HG03095 (cell line): ENCODE results near the gene ASB3.
"Not testable (repeated sequence)": the region's sequence is repeated elsewhere in the genome, so short reads cannot be mapped to it uniquely, and the experiment has no call there.

Source experiments
- ATAC-seq: cut with Tn5 transposase; IDR thresholded peaks from one replicate; pipeline ENCODE4 v1.9.1; 2021; ENCODE audit warnings: moderate library complexity; ENCODE audit not compliant: unreplicated experiment

ASB3 gene, protein sequence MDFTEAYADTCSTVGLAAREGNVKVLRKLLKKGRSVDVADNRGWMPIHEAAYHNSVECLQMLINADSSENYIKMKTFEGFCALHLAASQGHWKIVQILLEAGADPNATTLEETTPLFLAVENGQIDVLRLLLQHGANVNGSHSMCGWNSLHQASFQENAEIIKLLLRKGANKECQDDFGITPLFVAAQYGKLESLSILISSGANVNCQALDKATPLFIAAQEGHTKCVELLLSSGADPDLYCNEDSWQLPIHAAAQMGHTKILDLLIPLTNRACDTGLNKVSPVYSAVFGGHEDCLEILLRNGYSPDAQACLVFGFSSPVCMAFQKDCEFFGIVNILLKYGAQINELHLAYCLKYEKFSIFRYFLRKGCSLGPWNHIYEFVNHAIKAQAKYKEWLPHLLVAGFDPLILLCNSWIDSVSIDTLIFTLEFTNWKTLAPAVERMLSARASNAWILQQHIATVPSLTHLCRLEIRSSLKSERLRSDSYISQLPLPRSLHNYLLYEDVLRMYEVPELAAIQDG

DNA sequence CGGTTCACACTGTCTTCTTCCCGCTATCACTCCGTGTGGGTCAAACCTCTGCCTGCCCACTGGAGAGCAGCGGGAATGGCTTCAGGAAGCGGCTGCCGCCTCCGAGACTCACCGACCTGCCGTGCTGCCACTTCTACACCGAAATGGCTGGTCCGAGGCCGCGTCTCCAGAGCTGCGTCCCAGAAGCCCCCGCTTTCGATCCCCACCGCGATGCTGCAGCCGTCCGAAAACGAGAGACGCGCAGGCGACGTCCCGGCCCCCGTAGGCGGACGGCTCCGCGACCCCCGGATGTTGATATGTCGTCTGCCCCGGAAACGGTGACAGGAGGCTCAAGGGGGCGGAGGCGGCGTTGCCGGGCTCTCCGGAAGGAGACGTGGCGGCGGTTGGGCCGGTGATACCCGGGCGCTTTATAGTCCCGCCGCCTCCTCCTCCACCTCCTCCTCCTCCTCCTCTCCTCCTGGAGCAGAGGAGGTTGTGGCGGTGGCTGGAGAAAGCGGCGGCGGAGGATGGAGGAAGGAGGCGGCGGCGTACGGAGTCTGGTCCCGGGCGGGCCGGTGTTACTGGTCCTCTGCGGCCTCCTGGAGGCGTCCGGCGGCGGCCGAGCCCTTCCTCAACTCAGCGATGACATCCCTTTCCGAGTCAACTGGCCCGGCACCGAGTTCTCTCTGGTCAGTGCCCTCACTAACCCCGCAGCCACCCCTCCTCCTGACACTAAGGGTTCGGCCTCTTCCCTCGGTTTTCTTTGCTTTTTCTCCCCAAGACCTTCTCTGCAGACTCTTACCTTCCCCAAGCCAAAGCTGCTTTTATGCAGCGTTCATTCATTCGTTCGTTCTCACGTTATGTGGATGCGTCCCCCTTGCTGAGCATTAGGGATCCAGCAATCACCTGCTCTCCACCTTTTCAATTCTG lies at the start of gene ASB3, which contains the start of gene ERLEC1:
Gene ASB3, minus strand, starts transcription at position 249 of the 909 bp plus-strand sequence. CDS start 21,381 bp downstream, outside the sequence.
Gene ERLEC1, plus strand, starts transcription at position 340 of the 909 bp plus-strand sequence. Its CDS starts 167 bp downstream, at position 507.
- peak; percentile 96 for ATAC-seq

DNA sequence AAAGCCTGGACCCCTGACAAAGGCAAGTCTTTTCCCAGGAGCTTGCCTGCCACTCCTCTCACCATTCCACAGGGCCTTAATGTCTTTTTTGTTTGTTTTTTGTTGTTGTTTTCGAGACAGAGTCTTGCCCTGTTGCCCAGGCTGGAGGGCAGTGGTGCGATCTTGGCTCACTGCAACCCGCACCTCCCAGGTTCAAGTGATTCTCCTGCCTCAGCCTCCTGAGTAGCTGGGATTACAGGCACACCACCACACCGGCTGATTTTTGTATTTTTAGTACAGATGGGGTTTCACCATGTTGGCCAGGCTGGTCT lies 43.2 kb upstream of the ASB3 start:
- ATAC-seq = not testable (repeated sequence)

DNA sequence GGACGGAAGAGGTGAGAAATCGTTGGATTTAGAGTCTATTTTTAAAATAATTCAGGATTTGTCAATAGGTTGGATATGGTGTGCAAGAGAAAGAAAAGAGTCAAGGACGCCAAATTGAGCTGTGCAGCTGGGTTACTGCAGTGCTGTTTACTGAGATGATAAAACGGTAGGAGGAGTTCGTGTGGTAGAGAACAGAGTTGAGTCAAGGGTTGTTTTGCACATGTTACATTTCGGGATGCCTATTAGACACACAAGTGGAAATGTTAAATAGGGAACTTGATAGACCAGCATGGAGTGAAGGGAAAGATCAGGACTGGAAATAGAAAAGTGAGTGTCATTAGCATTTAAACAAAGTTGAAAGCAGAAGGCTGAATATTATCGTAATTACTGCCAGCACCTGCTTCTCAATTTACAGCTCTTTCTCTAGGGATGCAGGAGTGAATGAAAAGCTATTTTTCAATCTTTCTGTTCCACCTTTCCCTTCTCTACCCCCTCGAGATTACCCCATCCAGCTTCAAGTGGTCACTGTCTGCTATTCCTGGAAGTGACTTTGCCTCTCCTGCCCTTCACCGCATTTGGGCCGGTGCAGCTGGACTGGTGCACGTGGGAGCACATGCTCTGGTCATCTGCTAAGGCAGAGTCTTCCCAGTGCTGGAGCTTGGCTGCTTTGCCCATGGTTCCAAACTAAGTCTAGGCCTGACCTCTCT lies 42.7 kb upstream of the ASB3 start:
- ATAC-seq = no peak

DNA sequence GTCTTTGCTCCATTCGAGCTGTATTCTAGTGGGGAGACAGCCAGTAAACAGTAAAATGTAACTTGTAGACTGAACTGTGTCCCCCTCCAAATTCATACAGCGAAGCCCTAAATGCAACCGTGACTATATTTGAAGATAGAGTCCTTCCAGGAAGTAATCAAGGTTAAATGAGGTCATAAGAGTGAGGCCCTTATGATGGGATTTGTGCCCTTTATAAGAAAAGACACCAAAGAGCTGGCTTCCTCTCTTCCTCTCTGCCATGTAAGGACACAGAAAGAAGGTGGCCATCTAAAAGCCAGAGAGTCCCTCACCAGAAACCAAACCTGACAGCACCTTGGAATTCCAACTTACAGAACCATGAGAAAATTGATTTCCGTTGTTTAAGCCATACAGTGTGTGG lies 41.6 kb upstream of the ASB3 start:
- ATAC-seq = no peak

DNA sequence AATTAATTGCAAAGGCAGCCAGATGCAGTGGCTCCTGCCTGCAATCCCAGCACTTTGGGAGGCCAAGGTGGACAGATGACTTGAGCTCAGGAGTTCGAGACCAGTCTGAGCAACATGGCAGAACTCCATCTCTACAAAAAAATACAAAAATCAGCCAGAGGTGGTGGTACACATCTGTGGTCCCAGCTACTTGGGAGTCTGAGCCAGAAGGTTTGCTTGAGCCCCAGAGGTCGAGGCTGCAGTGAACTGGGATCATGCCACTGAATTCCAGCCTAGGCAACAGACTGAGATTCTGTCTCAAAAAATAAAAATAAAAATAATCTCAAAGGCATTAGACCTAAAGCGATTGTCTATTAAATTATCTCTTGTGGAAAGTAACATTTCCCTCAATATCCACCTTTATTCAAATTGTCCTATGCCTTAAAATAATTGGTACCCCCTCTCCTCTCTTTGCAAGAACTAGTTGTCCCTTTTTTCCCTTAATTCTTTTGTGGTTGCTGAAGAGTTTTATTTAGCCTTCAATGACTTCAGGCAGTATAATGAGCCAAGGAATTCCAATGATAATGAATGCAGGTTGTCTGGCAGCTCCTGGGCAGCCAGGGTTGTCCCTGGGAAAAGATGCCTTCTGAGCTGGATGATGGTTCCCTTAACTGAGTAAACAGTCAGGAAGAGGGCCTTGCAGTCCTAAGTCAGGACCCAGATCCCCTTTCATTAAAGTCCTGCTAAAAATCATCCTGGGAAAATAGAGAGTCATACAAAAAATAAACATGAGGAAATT lies 40.8 kb upstream of the ASB3 start:
- ATAC-seq = no peak

DNA sequence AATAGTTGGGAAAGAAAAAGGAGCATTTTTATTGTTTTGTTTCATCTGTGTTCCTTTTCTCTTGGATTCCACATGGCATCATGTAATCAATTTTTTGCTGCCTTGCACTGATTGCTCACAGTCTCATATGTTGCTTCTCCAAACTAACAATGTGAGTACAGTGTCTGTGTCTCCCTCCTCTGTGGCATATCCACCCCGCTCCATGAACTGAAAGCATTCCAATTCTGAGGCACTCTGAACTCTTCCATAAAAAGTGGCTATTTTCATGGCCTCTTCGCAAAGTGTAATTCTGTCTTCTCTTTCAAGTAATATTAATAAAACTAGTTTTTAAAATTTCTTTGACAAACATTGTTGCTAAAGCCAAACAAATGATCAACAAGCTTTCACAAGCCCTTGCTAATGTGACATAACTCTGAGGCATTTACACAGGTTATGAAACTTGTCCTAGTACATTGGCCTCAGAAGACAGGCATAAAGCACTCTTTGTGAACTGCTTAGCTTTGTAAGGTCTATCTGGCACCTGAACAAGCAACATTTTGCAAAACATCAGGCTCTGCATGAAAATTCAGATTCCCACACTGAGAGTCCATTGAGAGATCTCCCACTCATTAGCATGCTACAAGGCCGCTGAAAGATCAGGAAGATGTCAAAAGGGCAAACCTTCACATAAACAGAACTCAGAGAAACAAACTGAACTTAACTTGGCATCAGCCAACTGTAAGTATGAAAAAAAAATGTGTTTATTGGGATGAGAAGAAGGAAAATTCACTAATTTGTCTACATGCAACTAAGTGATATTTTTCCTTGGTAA lies 40.0 kb upstream of the ASB3 start:
- no peak for ATAC-seq

DNA sequence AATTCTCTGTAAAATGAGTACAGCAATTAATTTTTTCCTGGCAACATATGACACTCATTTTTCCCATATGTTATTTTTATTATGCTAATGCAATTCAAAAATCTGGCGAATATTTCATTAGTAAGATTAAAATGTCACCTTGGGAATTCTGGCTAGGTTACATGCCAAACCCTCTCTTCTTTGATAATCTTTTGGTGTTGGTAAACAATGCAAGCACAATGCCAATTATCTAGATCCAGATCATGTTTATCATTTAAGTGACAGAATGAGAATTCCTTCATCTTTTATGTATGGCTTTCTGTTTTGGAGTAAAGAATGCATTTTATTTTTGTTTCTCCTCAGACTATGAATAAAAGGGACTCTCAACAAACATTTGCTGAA lies 39.3 kb upstream of the ASB3 start:
- no peak for ATAC-seq

DNA sequence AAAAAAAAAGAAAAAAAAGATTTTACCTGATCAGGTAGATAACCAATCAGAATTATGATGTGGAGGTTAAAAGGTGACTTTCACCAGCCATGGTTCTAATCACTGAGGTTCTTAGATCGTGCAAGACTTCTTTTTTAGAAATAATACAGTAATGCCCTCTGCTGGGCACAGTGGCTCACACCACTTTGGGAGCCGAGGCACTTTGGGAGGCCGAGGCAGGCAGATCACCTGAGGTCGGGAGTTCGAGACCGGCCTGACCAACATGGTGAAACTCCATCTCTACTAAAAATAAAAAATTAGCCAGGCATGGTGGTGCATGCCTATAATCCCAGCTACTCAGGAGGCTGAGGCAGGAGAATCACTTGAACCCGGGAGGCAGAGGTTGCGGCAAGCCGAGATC lies 36.9 kb upstream of the ASB3 start:
- ATAC-seq = not testable (repeated sequence)

DNA sequence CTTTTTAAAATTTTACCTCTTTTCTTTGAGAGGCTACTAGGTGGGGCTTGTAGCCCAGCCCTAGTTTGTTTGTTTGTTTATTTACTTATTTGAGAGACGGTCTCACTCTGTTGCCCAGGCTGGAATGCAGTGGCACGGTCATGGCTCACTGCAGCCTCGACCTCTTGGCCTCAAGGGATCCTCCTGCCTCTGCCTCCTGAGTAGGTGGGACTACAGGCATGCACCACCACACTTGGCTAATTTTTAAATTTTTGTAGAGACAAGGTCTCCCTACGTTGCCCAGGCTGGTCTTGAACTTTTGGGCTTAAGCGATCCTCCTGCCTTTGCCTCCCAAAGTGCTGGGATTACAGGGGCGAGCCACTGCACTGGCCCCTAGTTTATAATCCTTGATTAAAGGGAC lies 35.1 kb upstream of the ASB3 start:
- ATAC-seq = no peak

DNA sequence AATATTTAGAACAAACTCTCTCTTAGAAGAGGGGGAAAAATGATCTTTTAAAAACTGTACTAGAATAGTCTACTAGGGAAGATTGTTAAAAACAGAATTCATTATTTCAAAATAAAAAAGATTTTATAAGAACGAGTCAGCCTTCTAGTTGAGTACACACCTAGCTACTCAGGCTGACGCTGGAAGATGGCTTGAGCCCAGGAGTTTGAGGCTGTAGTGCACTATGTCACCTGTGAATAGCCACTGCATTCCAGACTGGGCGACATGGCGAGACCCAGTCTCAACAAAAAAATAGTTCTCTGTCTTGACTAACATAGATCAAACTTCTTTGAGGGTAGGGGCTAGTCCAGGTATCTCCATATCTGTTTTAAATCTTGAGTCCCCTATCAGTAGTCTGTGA lies 34.0 kb upstream of the ASB3 start:
- no peak for ATAC-seq

DNA sequence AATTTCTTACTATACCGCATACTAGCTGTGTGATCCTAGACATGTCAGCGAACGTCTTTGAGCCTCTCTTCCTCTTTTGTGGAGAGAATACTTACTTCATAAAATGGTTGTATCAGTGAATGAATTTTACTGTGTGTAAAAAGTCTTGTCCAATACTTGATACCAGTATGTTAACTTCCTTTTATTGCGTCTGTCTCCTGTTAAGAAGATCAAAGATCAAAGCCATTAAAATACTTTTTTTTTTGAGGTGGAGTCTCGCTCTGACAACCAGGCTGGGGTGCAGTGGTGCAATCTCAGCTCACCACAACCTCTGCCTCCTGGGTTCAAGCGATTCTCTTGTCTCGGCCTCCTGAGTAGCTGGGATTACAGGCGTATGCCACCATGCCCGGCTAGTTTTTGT lies 33.3 kb upstream of the ASB3 start:
- ATAC-seq = no peak

DNA sequence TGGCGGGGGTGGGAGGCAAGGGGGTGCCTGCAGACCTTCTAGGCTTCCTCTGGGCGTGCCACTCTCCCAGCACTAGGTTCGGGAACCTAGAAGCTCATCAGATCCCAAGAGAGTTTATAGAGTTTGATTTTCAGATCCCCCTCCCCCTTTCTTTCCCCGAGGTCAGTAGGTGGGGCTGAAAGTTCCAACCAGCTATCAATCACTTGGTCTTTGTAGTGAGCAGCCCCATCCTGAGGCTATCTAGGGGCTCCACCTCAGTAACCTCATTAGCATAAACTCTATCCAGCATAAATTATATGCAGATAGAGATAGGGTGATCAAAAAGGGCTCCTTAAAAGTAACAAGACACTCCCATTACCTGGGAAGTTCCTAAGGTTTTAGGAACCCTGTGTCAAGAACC lies 32.9 kb upstream of the ASB3 start:
- no peak for ATAC-seq

DNA sequence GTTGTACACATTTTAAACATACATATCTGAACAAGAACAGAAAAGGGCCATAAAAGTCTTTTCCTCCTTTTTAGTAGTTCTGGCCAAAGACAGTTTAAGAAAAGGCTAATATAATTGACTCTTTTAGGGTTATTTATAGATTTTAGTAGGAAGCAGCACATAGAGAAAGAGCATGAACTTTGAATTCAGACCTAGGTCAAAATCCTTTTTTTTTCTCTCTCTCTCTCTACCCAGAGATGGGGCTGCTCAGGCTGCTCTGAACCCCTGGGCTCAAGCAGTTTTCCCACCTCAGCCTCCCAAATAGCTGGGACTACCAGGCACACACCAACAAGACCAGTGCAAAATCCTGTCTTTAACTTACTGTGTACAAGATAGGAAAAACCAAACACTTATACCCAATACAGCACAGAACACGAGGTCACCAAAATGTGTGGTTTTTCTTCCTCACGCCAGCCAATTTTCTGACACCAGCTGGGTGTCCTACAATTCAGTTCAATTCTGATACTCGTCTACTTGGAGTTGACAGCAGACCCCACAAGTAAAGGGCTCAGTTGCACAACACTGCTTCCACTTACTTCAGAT lies 32.2 kb upstream of the ASB3 start:
- no peak for ATAC-seq

DNA sequence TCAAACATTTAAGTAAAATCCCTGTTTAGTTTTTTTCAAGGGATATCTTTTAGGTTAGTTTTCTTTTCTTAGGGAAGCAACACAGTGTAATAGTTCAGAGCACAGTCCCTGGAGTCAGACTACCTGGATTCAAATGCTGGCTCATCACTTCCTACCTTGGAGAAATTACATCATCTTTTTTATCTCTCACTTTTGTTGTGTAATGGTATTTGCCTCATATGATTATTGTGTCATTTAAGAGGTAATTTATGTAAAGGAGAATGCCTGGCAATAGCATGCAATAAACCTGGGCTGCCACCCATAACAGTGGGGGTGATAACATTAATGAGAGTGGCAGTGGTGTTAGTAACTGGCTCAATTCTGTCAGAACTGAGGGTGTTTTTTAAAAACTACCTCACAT lies 26.4 kb upstream of the ASB3 start:
- no peak for ATAC-seq

DNA sequence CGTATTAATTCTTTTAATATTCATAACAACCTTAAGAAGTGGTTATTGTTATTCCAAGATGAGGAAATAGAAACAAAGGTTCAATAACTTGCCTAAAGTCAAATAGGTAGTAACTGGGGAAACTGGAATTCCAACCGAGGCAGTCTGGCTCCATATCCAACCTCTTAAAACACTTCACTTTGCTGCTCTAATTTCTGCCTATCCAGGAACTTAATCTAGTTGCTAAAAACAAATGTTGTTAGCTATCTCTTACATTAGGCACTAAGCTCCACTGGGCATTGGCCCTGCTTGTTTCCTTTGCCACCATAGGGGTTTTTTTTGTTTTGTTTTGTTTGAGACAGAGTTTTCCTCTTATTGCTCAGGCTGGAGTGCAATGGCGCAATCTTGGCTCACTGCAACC lies 24.8 kb upstream of the ASB3 start:
- no peak for ATAC-seq

DNA sequence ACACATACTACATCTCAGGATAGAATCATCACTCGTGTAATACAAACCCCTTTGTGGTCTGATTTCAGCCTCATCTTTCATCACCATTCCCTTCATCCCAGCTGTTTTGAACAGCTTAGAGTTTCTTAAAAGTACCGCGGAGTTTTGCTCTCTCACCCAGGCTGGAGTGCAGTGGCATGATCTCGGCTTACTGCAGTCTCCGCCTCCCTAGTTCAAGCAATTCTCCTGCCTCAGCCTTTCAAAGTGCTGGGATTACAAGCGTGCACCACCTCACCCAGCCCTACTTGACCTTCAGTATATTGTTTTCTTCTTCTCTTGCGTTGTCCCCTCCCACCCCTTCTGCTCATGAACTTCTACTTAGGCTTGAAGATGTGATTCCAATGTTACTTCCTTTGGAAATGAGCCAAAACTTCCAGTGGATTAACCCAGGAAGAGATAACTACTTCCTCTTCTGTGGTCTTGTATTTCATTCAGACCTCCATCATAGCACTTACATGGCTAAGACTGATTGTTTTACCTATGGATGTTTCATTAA lies 15.9 kb upstream of the ASB3 start:
- ATAC-seq = no peak

DNA sequence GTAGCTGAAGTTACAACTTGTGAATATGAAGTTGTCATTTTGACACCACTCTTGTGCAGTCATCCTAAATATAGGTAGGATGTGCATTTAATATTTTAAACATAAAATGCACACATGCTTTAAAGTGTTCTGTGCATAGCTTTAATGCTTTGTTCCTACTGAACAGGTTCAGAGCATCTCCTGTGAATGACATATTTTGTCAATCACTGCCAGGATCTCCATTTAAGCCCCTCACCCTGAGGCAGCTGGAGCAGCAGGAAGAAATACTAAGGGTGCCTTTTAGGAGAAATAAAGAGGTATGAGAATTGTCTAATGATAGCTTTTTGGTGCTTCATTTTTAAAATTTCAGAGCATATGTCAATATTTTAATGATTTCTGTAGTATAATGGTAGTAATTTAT lies 14.8 kb upstream of the ASB3 start:
- no peak for ATAC-seq

DNA sequence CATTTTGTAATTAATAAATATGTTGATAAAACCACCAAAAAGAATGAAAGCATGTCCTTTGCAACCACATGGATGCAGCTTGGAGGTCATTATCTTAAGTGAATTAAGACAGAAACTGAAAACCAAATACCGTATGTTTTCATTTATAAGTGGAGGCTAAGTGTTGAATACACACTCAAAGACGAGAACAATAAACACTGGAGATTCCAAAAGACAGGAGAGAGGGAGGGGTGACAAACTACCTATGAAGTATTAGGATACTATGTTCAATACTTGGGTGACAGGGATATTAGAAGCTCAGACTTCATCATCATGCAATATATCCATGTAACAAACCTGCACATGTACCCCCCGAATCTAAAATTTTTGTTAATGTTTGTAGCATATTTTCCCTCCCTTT lies 7.1 kb upstream of the ASB3 start:
- no peak for ATAC-seq

DNA sequence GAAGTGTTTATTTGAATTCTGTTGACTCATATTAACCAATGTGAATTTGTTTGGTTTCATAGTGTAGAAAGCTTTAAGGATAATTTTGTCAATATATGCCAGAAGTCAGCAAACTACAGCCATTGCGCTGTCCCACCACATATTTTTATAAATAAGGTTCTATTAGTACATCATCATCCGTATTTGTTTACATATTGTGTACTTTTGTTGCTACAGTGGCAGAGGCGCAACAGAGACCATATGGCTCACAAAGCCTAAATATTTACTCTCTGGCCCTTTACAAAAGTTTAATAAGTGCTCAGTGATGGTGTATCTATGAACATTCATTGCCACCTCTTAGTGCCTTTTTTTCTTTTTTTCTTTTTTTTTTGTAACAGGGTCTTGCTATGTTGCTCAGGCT lies 6.5 kb upstream of the ASB3 start:
- ATAC-seq = no peak
